ENCODE results near the gene SRPRA. TPM values are rescaled to one million over a fixed set of nuclear protein-coding genes. Genes with fewer than 3 reads are reported as not detected.

Gene SRPRA
- total RNA-seq, 1 experiment from 2014 or later, result 57.1 TPM

DNA sequence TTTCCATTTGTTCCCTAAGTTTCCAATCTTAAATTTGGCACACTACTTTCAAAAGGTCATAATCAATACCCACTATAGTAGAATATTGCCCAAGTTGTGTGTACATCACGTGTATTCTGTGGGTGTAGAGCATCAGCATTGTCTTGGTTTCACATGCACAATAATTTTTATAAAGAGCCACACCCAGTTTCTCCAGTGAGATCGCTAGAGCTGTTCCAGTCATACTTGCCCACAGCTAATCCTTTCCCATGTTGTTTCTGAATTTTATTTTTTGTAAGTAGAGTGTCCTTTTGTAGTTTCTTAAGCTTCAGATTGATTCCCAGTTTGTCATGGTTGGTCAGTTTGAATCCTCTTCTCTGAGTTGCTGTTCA is 43.4 kb downstream of the SRPRA start:
- TF ChIP-seq EZH2 (IDR thresholded peaks at IDR 0.05; ENCODE audit: low read depth) (no peak), CTCF (conservative IDR thresholded peaks at IDR 0.05) (no peak)
- Histone ChIP-seq H3K36me3 (ENCODE audit: low read depth) (no peaks in the 10 kb centered on the region), H3K79me2 (ENCODE audit: low read depth) (0 out of 2 replicates have a peak, but pooled peaks cover 4% of the 10 kb centered on the region), H2AFZ (no peak overlapping the region), H3K4me2 (no peak overlapping the region), H3K4me3 (no peak overlapping the region), H3K9me3 (ENCODE audit: insufficient read depth, low read depth) (no peaks in the 10 kb centered on the region), H3K4me1 (replicated peaks; ENCODE audit: insufficient read depth) (no peaks in the 10 kb centered on the region), H3K27me3 (ENCODE audit: insufficient read depth, low read depth) (no peaks in the 10 kb centered on the region), H3K9me2 (ENCODE audit: insufficient read depth) (no peaks in the 10 kb centered on the region), H4K20me1 (ENCODE audit: insufficient read depth) (no peaks in the 10 kb centered on the region), H3K27ac (no peak overlapping the region), H3F3A (ENCODE audit: insufficient read depth, low read depth) (no peaks in the 10 kb centered on the region)
- POLR2A ChIA-PET (ENCODE audit: unreplicated experiment), result interaction anchor here (0.7 kb wide), 1 partner anchor 93 kb away, joined by 3 read pairs; no protein-coding TSS in a partner anchor
- DNase-seq, result no peak
- intact Hi-C loops (cut with micrococcal nuclease; ENCODE audit: unreplicated experiment), result no loop called here
- CTCF ChIA-PET, result no interaction called here
- no TSS peak for BruUV-seq (replicated peaks)

GRCh38 chr11:126224647-126225294 is 43.9 kb downstream of the SRPRA start:
- no peak overlapping the region for H3K27ac ChIP-seq
- H3K36me3 ChIP-seq (ENCODE audit: low read depth), result no peaks in the 10 kb centered on the region
- ChIA-PET POLR2A (ENCODE audit: unreplicated experiment) (no interaction called here), CTCF (no interaction called here)
- BruUV-seq (replicated peaks), result no TSS peak
- H3K79me2 ChIP-seq (ENCODE audit: low read depth), result 0 out of 2 replicates have a peak, but pooled peaks cover 9% of the 10 kb centered on the region
- intact Hi-C loops (cut with micrococcal nuclease; ENCODE audit: unreplicated experiment), result no loop called here
- H3K9me2 ChIP-seq (ENCODE audit: insufficient read depth), result no peaks in the 10 kb centered on the region
- no peaks in the 10 kb centered on the region for H3K4me1 ChIP-seq (replicated peaks; ENCODE audit: insufficient read depth)
- no peak overlapping the region for H3K4me2 ChIP-seq
- H4K20me1 ChIP-seq (ENCODE audit: insufficient read depth), result no peaks in the 10 kb centered on the region
- no peak for DNase-seq
- H3K4me3 ChIP-seq, result no peak overlapping the region
- H3K27me3 ChIP-seq (ENCODE audit: insufficient read depth, low read depth), result no peaks in the 10 kb centered on the region
- no peak for TF ChIP-seq EZH2 (IDR thresholded peaks at IDR 0.05; ENCODE audit: low read depth)
- TF ChIP-seq CTCF (conservative IDR thresholded peaks at IDR 0.05), result no peak
- no peaks in the 10 kb centered on the region for H3K9me3 ChIP-seq (ENCODE audit: insufficient read depth, low read depth)
- H3F3A ChIP-seq (ENCODE audit: insufficient read depth, low read depth), result no peaks in the 10 kb centered on the region
- no peak overlapping the region for H2AFZ ChIP-seq

DNA sequence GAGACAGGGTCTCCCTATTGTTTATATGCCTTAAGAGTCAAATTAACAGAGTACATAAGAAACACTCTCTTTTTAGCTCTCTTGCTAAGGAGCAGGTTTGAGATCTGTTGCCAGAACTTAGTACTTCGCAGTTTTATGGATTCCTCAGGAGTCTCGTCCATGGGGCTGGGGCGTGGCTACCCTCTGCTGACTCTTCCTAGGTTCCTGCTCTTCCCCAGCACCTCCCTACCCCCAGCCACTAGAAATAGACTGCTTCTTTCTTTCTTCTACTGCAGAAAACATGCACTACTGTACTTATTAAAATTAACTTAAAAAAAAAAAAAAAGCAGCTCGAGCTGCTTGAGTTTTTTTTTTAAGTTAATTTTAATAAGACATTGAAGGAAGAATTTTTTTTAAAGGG is 49.1 kb downstream of the SRPRA start:
- Histone ChIP-seq H3K9me3 (ENCODE audit: insufficient read depth, low read depth) (no peaks in the 10 kb centered on the region), H4K20me1 (ENCODE audit: insufficient read depth) (no peaks in the 10 kb centered on the region), H3K4me2 (no peak overlapping the region), H3K79me2 (ENCODE audit: low read depth) (peaks cover 30% of the 10 kb centered on the region; the same call in 1 of the 2 replicates), H3K4me3 (no peak overlapping the region), H3K27ac (no peak overlapping the region), H3K27me3 (ENCODE audit: insufficient read depth, low read depth) (no peaks in the 10 kb centered on the region), H3K36me3 (ENCODE audit: low read depth) (no peaks in the 10 kb centered on the region), H3F3A (ENCODE audit: insufficient read depth, low read depth) (0 out of 2 replicates have a peak, but pooled peaks cover 7% of the 10 kb centered on the region), H2AFZ (no peak overlapping the region), H3K4me1 (replicated peaks; ENCODE audit: insufficient read depth) (no peaks in the 10 kb centered on the region), H3K9me2 (ENCODE audit: insufficient read depth) (no peaks in the 10 kb centered on the region)
- ChIA-PET POLR2A (ENCODE audit: unreplicated experiment) (no interaction called here), CTCF (no interaction called here)
- DNase-seq, result no peak
- intact Hi-C loops (cut with micrococcal nuclease; ENCODE audit: unreplicated experiment), result no loop called here
- TF ChIP-seq CTCF (conservative IDR thresholded peaks at IDR 0.05) (no peak), EZH2 (IDR thresholded peaks at IDR 0.05; ENCODE audit: low read depth) (no peak)
- no TSS peak for BruUV-seq (replicated peaks)

All from PC-9 (cell line).